Femur (tissue), 1 donor: ENCODE measurements around the gene CCDC81.

Experiments
- DNase-seq: peaks from one replicate; pipeline ENCODE4 v3.0.0-alpha.2; 2017

CCDC81 gene

DNA sequence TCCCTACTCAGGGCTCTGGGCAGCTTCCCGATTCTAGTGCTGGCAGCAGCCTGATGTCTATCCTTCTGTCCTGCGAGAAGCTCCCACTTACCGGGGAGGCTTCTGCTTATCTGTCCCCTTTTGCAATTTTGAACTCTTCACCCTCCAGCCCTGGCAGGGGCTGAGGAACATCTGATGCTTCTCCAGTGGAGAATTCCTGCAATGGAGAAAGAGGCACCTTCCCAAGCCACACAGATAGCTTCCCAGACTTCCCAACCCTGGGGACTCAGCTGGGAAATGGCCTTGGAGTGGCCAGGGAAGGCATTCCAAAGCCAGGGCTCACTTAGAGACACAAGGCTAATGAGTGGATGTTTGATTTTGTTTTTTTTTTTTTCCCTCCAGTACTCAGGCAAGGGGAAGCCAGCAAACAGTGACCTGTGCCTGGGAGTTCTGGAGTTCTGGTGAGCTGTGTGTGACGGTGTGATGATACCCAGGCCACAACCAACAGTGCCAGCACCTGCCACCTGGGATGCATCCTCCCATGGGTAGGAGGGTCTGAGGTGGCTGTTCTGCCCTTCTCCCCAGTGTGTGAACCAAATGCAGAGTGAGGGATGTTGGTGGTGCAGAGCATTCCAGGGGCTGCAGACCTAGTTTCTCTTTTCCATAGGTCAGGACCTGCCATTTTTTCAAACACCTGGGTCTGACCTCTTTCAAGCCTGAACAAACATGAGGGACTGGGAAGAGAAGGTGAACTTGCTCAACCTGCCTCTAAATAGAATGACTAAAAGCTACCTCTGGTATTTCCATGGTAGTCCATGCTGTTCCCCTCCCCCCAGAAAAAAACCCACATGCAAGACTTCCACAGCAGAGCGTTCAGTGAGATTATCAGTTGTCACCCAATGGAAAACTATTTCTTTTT lies 95.1 kb downstream of the CCDC81 start:
- no peak for DNase-seq
